Measurements from ENCODE around the gene ANKRD40CL.
"Not testable (repeated sequence)": the region's sequence is repeated elsewhere in the genome, so short reads cannot be mapped to it uniquely, and the experiment has no call there.

Gene ANKRD40CL

GRCh38 chr17:50758524-50758923, 8.8 kb downstream of the ANKRD40CL start:
- DNase-seq, result no peak

DNA sequence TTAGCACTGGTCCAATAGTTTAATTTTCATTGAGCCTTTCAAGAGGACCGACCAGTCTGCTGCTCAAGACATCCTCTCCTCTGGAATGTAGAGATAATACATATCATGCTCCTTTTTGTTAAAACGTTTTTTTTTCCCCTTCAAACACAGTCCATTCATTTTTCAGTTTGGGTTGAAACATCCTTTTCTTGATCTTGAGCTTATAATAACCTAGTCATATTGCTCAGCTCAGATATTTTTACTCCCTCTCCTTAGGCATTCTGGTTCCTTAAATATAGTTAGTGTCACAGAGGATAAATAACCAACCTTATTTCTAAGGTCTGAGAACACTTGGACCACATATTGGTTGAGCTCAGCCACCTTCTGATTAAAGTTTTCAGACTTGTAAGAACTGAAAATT, 12.8 kb downstream of the ANKRD40CL start:
- no peak for DNase-seq

- no peak for DNase-seq
Observed at GRCh38 chr17:50749245-50749644, 18.1 kb downstream of the ANKRD40CL start.

GRCh38 chr17:50745631-50746030, 21.7 kb downstream of the ANKRD40CL start:
- DNase-seq, result no peak

- DNase-seq, result peak; percentile 30
Observed at GRCh38 chr17:50739098-50739497, 28.2 kb downstream of the ANKRD40CL start.

- DNase-seq, result no peak
Observed at GRCh38 chr17:50737118-50737698, 30.1 kb downstream of the ANKRD40CL start.

- no peak for DNase-seq
Observed at GRCh38 chr17:50735287-50735686, 32.0 kb downstream of the ANKRD40CL start.

DNA sequence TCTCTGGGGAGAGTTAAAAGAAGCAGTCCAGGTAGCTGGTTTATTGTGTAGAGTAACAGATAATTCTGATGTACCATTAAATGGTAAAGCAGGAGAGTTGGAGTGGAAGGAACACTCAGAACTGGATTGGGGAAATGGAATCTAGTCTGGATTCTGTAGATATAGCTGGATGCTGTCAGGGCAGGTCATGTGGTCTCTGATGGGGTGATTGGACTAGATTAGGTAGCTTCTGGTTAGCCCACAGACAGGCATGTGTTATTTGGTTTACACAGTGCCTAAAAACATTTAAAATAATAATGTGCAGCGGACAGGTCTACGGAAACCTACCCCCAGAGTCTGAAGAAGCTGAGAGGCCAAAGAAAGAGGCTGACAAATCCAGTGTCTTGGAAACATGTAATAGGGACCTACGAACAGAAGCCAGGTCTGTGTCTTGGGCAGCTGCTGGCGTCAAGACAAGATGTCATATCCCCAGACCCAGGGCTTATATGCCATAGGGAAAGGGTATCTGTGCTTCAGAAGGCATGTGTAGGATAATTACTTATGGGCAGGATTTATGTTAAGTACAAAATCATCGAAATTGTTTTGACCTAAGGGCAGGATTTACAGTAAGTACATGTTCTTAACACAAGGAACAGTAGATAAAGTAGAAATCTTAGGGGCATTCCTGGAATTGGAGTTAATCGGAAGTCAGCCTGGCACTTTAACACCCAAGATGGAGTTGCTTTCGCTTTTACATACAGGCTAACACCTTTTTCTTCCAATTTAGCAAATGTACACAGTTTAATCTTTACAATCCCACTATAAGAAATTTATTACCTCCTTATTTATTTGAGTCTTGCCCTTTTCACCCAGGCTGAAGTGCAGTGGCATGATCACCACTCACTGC, 35.5 kb downstream of the ANKRD40CL start:
- DNase-seq, result no peak

DNA sequence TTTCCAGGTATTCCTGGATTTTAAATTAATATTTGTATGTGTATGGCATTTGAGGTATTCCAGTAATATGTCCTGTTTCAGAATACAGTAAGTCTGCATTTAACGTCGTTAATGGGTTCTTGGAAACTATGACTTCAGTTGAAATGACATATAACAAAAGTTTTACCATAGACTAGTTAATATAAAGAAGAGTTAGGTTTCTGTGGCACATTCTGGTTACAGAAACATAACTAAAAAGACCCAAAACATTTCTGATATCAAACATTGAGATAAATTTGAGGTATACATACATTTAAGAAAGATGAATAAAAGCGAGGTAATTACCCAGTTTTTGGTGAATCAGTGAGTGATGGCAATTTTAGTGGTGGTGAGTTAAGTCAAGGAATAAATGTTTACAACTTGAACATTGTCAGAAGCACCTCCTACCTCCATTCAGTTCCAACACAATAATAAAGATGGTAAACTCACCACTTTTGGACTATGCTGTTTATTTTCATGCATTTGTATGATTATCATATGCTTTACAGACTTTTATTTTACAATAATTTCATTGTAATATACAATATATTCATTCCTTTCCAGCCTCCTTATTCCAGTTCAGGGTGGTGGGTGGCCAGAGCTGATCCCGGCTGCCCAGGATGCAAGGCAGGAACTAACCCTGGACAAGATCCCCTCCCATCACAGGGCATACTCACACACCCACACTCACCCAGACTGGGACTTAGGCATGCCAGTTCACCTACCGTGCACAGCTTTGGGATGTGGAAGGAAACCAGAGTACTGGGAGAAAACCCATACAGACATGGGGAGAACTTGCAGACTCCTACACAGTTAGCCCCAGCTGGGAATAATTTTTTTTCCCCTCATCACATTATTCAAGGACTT, 38.2 kb downstream of the ANKRD40CL start:
- DNase-seq, result no peak

GRCh38 chr17:50728112-50728429, 39.2 kb downstream of the ANKRD40CL start:
- DNase-seq, result no peak

DNA sequence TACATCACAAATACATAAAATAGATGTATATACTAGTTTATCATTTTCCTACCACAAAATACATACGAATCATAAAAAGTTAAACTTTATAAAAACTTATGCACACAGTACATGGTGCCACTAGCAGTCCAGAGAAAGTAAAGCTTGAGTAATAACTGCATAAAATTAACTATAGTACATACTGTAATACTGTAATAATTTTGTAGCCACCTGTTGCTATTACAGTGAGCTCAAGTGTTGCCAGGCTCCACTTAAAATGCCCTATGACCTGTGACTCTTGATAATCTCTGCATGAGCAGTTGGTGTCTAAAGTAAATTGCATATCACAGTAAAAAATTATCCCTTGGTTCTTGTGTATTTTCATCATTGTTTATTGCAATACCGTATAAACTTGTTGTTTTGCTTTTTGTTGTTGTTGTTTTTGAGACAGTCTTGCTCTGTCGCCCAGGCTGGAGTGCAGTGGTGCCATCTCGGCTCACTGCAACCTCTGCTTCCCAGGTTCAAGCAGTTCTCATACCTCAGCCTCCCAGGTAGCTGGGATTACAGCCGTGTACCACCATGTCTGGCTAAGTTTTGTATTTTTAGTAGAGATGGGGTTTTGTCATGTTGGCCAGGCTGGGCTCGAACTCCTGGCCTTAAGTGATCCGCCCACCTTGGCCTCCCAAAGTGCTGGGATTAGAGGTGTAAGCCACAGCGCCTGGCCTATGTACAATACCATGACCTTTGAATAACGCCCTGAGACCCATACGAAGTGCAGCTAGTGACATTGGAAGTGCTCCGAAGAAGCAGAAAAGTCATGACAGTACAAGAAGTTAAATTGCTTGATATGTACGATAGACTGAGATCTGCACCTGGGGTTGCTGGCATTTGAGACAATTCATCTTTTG, 41.3 kb downstream of the ANKRD40CL start:
- DNase-seq, result no peak

DNA sequence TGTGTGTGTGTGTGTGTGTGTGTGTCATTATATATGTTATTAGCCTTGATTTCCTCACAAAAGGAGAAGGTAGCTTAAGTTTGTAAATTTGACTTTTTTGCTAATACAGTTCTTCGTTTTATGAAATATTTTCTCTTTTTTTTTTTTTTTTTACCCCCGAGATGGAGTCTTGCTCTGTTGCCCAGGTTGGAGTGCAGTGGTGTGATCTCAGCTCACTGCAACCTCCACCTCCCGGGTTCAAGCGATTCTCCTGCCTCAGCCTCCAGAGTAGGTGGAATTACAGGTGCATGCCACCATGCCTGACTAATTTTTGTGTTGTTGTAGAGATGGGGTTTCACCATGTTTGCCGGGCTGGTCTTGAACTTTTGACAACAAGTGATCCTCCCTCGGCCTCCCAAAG, 42.7 kb downstream of the ANKRD40CL start:
- DNase-seq, result not testable (repeated sequence)

GRCh38 chr17:50722746-50723145, 44.6 kb downstream of the ANKRD40CL start:
- DNase-seq, result no peak

- DNase-seq, result peak; percentile 66
Observed at GRCh38 chr17:50721194-50722010, 45.9 kb downstream of the ANKRD40CL start.

DNA sequence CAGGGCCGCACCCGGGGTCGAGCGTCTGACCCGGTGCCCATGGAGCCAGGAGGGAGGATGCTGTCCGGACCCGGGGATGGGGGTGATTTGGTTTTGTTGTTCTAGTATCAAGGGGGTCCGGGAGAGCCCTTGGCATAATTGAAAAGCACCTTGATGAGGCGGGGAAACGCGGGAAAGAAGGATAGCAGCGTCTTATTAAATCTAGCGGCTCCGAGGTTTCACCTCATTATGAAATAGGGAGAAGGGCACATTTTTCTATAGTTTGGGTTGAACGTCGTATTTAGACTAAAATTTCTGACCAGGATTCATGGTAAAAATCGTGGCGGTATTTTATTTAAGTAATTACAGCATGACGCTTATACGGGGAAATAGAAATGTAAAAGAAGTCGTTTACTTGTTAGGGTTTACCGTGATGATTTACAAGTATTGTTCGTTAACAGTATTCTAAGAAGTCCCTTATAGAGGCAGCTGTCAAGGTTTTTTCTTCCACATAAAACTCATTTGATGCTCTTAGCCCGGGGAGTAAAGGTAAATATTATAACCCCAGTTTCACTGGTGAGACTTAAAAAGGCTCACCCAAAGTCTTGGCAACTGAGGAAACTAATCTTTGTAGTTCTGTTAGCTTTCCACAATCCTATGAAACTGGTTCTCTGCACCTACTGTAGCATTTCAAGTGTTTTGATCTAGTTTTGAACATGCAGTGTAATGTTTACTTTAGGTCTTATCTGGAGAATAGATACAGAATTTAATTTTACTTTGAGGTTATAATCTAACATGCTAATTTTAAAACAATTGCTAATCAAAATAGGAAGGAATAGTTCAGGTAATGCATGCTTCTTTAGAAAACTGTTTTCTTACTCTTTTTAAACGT, 47.2 kb downstream of the ANKRD40CL start:
- DNase-seq, result no peak

DNA sequence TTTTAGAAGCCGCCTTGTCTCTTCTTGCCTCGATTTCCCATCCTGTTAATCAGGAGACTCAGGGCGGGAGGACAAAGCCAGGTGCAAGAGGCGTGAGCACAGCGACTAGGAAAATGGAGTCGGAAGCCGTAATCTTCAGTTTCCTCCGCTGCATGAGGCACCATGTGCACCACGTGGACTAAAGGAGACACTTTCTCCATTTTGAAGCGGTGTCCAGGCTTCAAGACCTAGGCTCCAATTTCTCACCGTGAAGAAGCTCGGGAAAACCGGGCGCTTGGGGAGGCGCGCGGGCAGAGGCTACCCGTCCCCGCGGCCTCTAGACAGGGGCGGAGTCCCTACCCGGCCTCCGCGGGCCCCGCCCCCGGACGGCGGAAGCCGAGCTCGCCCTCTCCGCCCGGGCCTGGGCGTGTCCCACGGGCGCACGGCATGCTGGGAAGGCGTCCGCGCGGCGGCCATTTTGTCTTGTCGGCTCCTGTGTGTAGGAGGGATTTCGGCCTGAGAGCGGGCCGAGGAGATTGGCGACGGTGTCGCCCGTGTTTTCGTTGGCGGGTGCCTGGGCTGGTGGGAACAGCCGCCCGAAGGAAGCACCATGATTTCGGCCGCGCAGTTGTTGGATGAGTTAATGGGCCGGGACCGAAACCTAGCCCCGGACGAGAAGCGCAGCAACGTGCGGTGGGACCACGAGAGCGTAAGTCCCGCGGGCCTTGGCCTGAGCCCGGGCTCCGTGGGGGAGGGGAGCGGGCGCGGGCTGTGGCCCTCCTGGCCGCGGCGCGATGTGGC, 48.0 kb downstream of the ANKRD40CL start, which contains the start of gene LUC7L3:
Gene LUC7L3, plus strand, starts transcription at position 460 of the 780 bp plus-strand sequence. Its CDS starts 130 bp downstream, at position 590.
- DNase-seq, result peak; percentile 96

GRCh38 chr17:50715471-50715870, 51.8 kb downstream of the ANKRD40CL start:
- no peak for DNase-seq

GRCh38 chr17:50712641-50713040, 54.7 kb downstream of the ANKRD40CL start:
- DNase-seq, result no peak
